GM12892 (cell line): ENCODE results near the gene CREB3.

Experiments
- POLR2A ChIP-seq: IDR thresholded peaks from 2 replicates; pipeline ENCODE4 v1.6.1; 2011; ENCODE audit warnings: low read depth, low read length, control low read depth
- POLR2AphosphoS5 ChIP-seq: IDR thresholded peaks from 2 replicates; pipeline ENCODE4 v1.6.1; 2011; ENCODE audit warnings: low read depth, low read length, control low read depth
- TAF1 ChIP-seq: IDR thresholded peaks from 2 replicates; pipeline ENCODE4 v1.6.1; 2011; ENCODE audit warnings: low read depth, mild to moderate bottlenecking, control low read depth, low read length, borderline replicate concordance

DNA sequence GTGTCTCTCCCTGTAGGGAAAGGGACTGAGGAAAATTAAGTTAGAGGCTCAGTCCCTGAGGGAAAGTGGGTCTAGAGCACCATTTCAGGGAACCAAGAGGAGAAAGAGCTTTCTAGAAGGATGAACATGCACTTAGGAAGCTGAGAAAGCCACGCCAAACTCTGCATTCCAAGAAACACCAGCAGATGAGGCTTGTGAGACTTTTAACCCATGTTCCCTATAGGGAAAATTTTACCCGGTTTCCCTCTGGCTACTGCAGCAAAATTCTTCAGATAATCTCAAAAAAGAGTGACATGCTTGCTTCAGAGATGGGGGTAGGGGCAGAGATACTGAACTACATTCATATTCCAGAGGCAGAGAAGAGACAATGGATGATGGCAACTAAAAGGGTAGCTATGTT is 9.0 kb upstream of the CREB3 start:
- TF ChIP-seq TAF1 (no peak), POLR2AphosphoS5 (no peak), POLR2A (no peak)
